Measurements from ENCODE around the gene PARVA.
"Not testable (repeated sequence)": the region's sequence is repeated elsewhere in the genome, so short reads cannot be mapped to it uniquely, and the experiment has no call there.

PARVA gene

GRCh38 chr11:12363373-12363772 is 14.0 kb upstream of the PARVA start:
- ATAC-seq: no peak
- no peak for TF ChIP-seq ZFP3 (CRISPR knock-in tag; IDR thresholded peaks at IDR 0.05)
- no peak for TF ChIP-seq TCF4 (CRISPR knock-in tag; IDR thresholded peaks at IDR 0.05; ENCODE audit: borderline replicate concordance)
- TF ChIP-seq POU6F1 (CRISPR knock-in tag; IDR thresholded peaks at IDR 0.05; ENCODE audit: borderline replicate concordance, low read depth): no peak
- no peak for TF ChIP-seq BACH2 (CRISPR knock-in tag; IDR thresholded peaks at IDR 0.05; ENCODE audit: borderline replicate concordance)
- TF ChIP-seq ZNF8 (CRISPR knock-in tag; IDR thresholded peaks at IDR 0.05): no peak
- no peak for TF ChIP-seq TSHZ2 (CRISPR knock-in tag; IDR thresholded peaks at IDR 0.05)
- TF ChIP-seq ISL1 (CRISPR knock-in tag; IDR thresholded peaks at IDR 0.05): no peak
- no peak for TF ChIP-seq GLIS3 (CRISPR knock-in tag; IDR thresholded peaks at IDR 0.05)
- no peak for TF ChIP-seq PPARA (CRISPR knock-in tag; IDR thresholded peaks at IDR 0.05; ENCODE audit: borderline replicate concordance)
- no peak for TF ChIP-seq PATZ1 (CRISPR knock-in tag; IDR thresholded peaks at IDR 0.05; ENCODE audit: borderline replicate concordance)
- TF ChIP-seq ESRRG (CRISPR knock-in tag; IDR thresholded peaks at IDR 0.05): no peak
- TF ChIP-seq CSDC2 (CRISPR knock-in tag; IDR thresholded peaks at IDR 0.05): no peak
- TF ChIP-seq ZFP30 (CRISPR knock-in tag; IDR thresholded peaks at IDR 0.05): no peak

- not testable (repeated sequence) for ATAC-seq
Observed at GRCh38 chr11:12365965-12366575, 11.3 kb upstream of the PARVA start.

GRCh38 chr11:12367057-12367456 is 10.3 kb upstream of the PARVA start:
- not testable (repeated sequence) for ATAC-seq

- no peak for TF ChIP-seq CSDC2 (CRISPR knock-in tag; IDR thresholded peaks at IDR 0.05)
- TF ChIP-seq ISL1 (CRISPR knock-in tag; IDR thresholded peaks at IDR 0.05): no peak
- TF ChIP-seq CREB5 (CRISPR knock-in tag; IDR thresholded peaks at IDR 0.05; ENCODE audit: low read depth): no peak
- TF ChIP-seq SNAI2 (CRISPR knock-in tag; IDR thresholded peaks at IDR 0.05): no peak
- TF ChIP-seq POU6F1 (CRISPR knock-in tag; IDR thresholded peaks at IDR 0.05; ENCODE audit: borderline replicate concordance, low read depth): no peak
- no peak for ATAC-seq
Observed at GRCh38 chr11:12372111-12372510, 5.3 kb upstream of the PARVA start.

GRCh38 chr11:12375720-12376119 is 1.7 kb upstream of the PARVA start:
- ATAC-seq: no peak
- TF ChIP-seq ARNTL (CRISPR knock-in tag; IDR thresholded peaks at IDR 0.05; ENCODE audit: borderline replicate concordance, low read depth) (no peak), BACH2 (CRISPR knock-in tag; IDR thresholded peaks at IDR 0.05; ENCODE audit: borderline replicate concordance) (no peak), PPARA (CRISPR knock-in tag; IDR thresholded peaks at IDR 0.05; ENCODE audit: borderline replicate concordance) (no peak), ZNF70 (CRISPR knock-in tag; IDR thresholded peaks at IDR 0.05) (no peak), ZC3H10 (CRISPR knock-in tag; IDR thresholded peaks at IDR 0.05) (no peak), SNAI2 (CRISPR knock-in tag; IDR thresholded peaks at IDR 0.05) (no peak), ISL1 (CRISPR knock-in tag; IDR thresholded peaks at IDR 0.05) (no peak), TSHZ2 (CRISPR knock-in tag; IDR thresholded peaks at IDR 0.05) (no peak), CSDC2 (CRISPR knock-in tag; IDR thresholded peaks at IDR 0.05) (no peak), ZFP30 (CRISPR knock-in tag; IDR thresholded peaks at IDR 0.05) (no peak), GLIS3 (CRISPR knock-in tag; IDR thresholded peaks at IDR 0.05) (no peak), PATZ1 (CRISPR knock-in tag; IDR thresholded peaks at IDR 0.05; ENCODE audit: borderline replicate concordance) (no peak), ZNF565 (CRISPR knock-in tag; conservative IDR thresholded peaks at IDR 0.05; ENCODE audit: low read depth) (no peak)
